Caco-2 (cell line): Measurements from ENCODE around the gene CNKSR2. TPM values are rescaled to one million over a fixed set of nuclear protein-coding genes. Genes with fewer than 3 reads are reported as not detected.

Experiments used
- Bru-seq: library from RNA; stranded (reverse); fragments of 400-500 nt; gene quantifications from one replicate; lab custom pipeline; 2021; lab: Mats Ljungman, UMichigan
- BruChase-seq, 2 experiments: library from RNA; stranded (reverse); fragments of 400-500 nt; gene quantifications; one replicate each; lab custom pipeline; 2021; lab: Mats Ljungman, UMichigan
- BruUV-seq: library from RNA; stranded (reverse); fragments of 400-500 nt; replicated peaks from 2 replicates; lab custom pipeline; 2021; lab: Mats Ljungman, UMichigan
- CTCF ChIA-PET: fragments of 300-600 bp; sonication (Branson Sonifier 250); formaldehyde crosslinking; loops from one replicate; lab custom pipeline; 2022; ENCODE audit warnings: antibody characterized with exemption; lab: Charles Lee
- POLR2A ChIA-PET: fragments of 300-600 bp; sonication (Branson Sonifier 250); formaldehyde crosslinking; loops from one replicate; lab custom pipeline; 2022; ENCODE audit warnings: antibody characterized with exemption; lab: Charles Lee
- DNase-seq, 2 experiments: peaks; one replicate each; pipeline versions ENCODE4 v3.0.0 to v3.0.0-alpha.2; 2020 to 2022
- H3K27me3 ChIP-seq: replicated peaks from 2 replicates; pipeline ENCODE4 v1.6.0; 2011; ENCODE audit warnings: low read length; ENCODE audit not compliant: control insufficient read depth, insufficient read depth
- H3K36me3 ChIP-seq: 2 replicates; pipeline ENCODE4 v1.5.1; 2011; ENCODE audit warnings: low read length; ENCODE audit not compliant: control insufficient read depth, insufficient read depth
- H3K4me1 ChIP-seq: fragments of 250-450 bp; sonication (Bioruptor Pico); 2 replicates; pipeline ENCODE4 v1.5.1; 2020; ENCODE audit warnings: mild to moderate bottlenecking
- H3K4me3 ChIP-seq: 2 replicates; pipeline ENCODE4 v1.5.1; 2011; ENCODE audit warnings: low read depth, mild to moderate bottlenecking, control low read depth, low read length
- H3K9me3 ChIP-seq: fragments of 250-450 bp; sonication (Bioruptor Pico); 2 replicates; pipeline ENCODE4 v1.5.1; 2020; ENCODE audit warnings: mild to moderate bottlenecking, moderate library complexity
- H3K27ac Mint-ChIP-seq: one replicate; pipeline ENCODE4 v1.8.0; 2022; ENCODE audit warnings: mixed read lengths; ENCODE audit not compliant: unreplicated experiment
- H3K27me3 Mint-ChIP-seq: one replicate; pipeline ENCODE4 v1.8.0; 2022; ENCODE audit warnings: mixed read lengths; ENCODE audit not compliant: insufficient read depth, unreplicated experiment
- H3K36me3 Mint-ChIP-seq: one replicate; pipeline ENCODE4 v1.8.0; 2022; ENCODE audit warnings: mild to moderate bottlenecking, mixed read lengths; ENCODE audit not compliant: insufficient read depth, unreplicated experiment
- H3K4me1 Mint-ChIP-seq: one replicate; pipeline ENCODE4 v1.8.0; 2022; ENCODE audit warnings: low read depth, mixed read lengths; ENCODE audit not compliant: unreplicated experiment
- H3K4me3 Mint-ChIP-seq: one replicate; pipeline ENCODE4 v1.8.0; 2022; ENCODE audit warnings: mild to moderate bottlenecking, moderate library complexity, mixed read lengths; ENCODE audit not compliant: unreplicated experiment
- H3K9me3 Mint-ChIP-seq: one replicate; pipeline ENCODE4 v1.8.0; 2022; ENCODE audit warnings: mixed read lengths; ENCODE audit not compliant: unreplicated experiment
- CTCF ChIP-seq, 2 experiments: fragments of 200-600 bp in 1 of 2; IDR thresholded peaks; 1 replicate in 1 of 2; 2 replicates in 1 of 2; pipeline versions ENCODE4 v1.5.1 to v1.8.0; 2011 to 2022; ENCODE audit warnings: antibody characterized with exemption in 1 of 2, control low read depth in 1 of 2, inconsistent platforms in 1 of 2, low read depth in 1 of 2, low read length in 1 of 2, mild to moderate bottlenecking in 1 of 2, moderate library complexity in 1 of 2; ENCODE audit not compliant: insufficient read depth in 1 of 2, severe bottlenecking in 1 of 2, unreplicated experiment in 1 of 2
- intact Hi-C: fragments of 100-400 bp; cut with micrococcal nuclease; formaldehyde crosslinking; loops from one replicate; pipeline ENCODE4 v1.10.0; 2022; ENCODE audit not compliant: unreplicated experiment
- long read RNA-seq: library from polyadenylated mRNA; stranded (forward); transcript quantifications from one replicate; pipeline ENCODE4 v2.0.0, GENCODE V29; 2022
- total RNA-seq: library from RNA; stranded (reverse); gene quantifications from 2 replicates; pipeline ENCODE4 v1.2.3, GENCODE V29; 2022

The CNKSR2 gene
- total RNA-seq (not detected in 2 replicates), Bru-seq, nascent RNA (percentile 4 among the genes with signal in this experiment), BruChase-seq, experiment 1, labeled RNA remaining after a 2-hour chase (percentile 1 among the genes with signal in this experiment), BruChase-seq, experiment 2, labeled RNA remaining after a 6-hour chase (percentile 0 among the genes with signal in this experiment)
- long read RNA-seq = 0 reads

DNA sequence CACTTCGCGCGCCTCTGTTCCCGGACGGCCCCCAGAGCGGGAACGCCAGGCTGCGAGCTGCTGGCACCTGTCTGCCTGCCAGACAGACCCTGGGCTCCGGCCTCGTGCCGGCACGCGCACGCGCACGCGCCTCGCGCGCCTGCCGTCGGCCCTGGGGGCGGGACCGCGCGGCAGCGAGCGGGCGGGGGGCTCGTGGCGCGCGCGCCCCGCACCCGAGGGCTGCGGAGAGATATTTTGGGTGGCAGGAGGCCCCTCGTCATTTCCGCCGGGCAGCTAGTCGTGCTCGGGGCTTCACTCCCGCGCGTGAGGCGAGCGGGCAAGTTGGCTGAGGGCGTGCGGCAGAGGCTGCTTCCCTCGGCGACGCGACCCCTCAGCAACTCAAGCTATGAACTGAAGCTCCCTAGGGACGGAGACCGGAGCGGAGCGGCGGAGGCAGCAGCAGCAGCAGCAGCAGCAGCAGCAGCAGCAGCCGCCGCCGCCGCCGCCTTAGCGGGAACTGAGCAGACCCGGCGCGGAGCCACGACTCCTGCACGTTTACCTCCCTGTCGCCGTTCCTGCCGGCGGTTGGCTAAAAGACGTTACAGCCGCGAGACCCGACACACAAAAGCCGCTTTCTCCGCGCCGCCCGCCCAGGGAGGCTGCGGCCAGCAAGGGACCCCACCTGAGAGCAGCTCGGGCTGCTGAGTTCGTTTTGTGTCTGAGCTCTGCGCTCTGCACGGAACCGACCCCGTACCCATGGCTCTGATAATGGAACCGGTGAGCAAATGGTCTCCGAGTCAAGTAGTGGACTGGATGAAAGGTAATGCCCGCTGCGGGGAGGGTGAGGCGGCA, at the start of gene CNKSR2:
Gene CNKSR2 (plus strand): TSS at position 256 of the 831 bp plus-strand sequence. CDS start 480 bp downstream, at position 736.
- no peaks in the 10 kb centered on the region for H3K4me1 ChIP-seq
- POLR2A ChIA-PET = no interaction called here

GRCh38 chrX:21354725-21355124, 19.5 kb upstream of the CNKSR2 start:
- no peaks in the 10 kb centered on the region for H3K27me3 ChIP-seq
- no peak overlapping the region for H3K27ac Mint-ChIP-seq
- no peaks in the 10 kb centered on the region for H3K36me3 ChIP-seq
- no peaks in the 10 kb centered on the region for H3K36me3 Mint-ChIP-seq
- no peaks in the 10 kb centered on the region for H3K27me3 Mint-ChIP-seq
- no peak for TF ChIP-seq CTCF (IDR thresholded peaks at IDR 0.05; ENCODE audit: insufficient read depth in 1 of 2, low read depth in 1 of 2, low read length in 1 of 2, severe bottlenecking in 1 of 2, unreplicated experiment in 1 of 2)
- no peak overlapping the region for H3K4me3 Mint-ChIP-seq
- ChIA-PET POLR2A (no interaction called here), CTCF (no interaction called here)
- DNase-seq = no peak
- H3K4me1 Mint-ChIP-seq = no peaks in the 10 kb centered on the region
- H3K4me3 ChIP-seq = no peak overlapping the region
- intact Hi-C loops = no loop called here
- H3K9me3 ChIP-seq = no peaks in the 10 kb centered on the region
- no peaks in the 10 kb centered on the region for H3K4me1 ChIP-seq
- no TSS peak for BruUV-seq
- H3K9me3 Mint-ChIP-seq = peaks cover 22% of the 10 kb centered on the region

More for the DNA sequence above, at the start of gene CNKSR2:
- Mint-ChIP-seq H3K9me3 (no peaks in the 10 kb centered on the region), H3K27ac (no peak within 1 kb of the TSS), H3K36me3 (no peaks in the 10 kb centered on the region), H3K27me3 (no peaks in the 10 kb centered on the region), H3K4me3 (no peak within 1 kb of the TSS), H3K4me1 (no peaks in the 10 kb centered on the region)
- CTCF ChIA-PET = no interaction called here
- no peak for DNase-seq
- Histone ChIP-seq H3K9me3 (no peaks in the 10 kb centered on the region), H3K4me3 (no peak within 1 kb of the TSS), H3K27me3 (no peaks in the 10 kb centered on the region), H3K36me3 (no peaks in the 10 kb centered on the region)
- no TSS peak for BruUV-seq
- intact Hi-C loops = no loop called here
- no peak for TF ChIP-seq CTCF (IDR thresholded peaks at IDR 0.05; ENCODE audit: insufficient read depth in 1 of 2, low read depth in 1 of 2, low read length in 1 of 2, severe bottlenecking in 1 of 2, unreplicated experiment in 1 of 2)

DNA sequence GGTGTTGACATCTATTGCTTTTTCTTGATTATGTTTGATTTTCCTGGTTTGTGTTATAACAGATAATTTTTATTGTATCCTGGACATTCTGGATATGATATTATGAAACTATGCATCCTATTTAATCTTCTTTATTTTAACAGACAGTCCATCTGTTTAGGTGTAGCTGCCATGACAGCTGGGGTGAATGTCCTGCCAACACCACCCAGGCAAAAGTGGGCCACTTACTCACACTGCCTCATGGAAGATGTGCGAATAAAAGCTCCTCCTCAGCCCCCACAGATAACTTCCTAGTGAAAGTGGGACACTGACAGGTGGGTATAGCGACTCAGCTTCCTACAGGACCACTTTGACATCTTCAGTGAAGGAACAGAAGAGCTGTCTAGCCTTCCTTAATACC, 18.4 kb upstream of the CNKSR2 start:
- intact Hi-C loops = no loop called here
- H3K9me3 ChIP-seq = no peaks in the 10 kb centered on the region
- TF ChIP-seq CTCF (IDR thresholded peaks at IDR 0.05; ENCODE audit: insufficient read depth in 1 of 2, low read depth in 1 of 2, low read length in 1 of 2, severe bottlenecking in 1 of 2, unreplicated experiment in 1 of 2) = no peak
- Mint-ChIP-seq H3K27ac (no peak overlapping the region), H3K27me3 (no peaks in the 10 kb centered on the region), H3K4me3 (no peak overlapping the region), H3K4me1 (no peaks in the 10 kb centered on the region), H3K36me3 (no peaks in the 10 kb centered on the region), H3K9me3 (peaks cover 11% of the 10 kb centered on the region)
- no peaks in the 10 kb centered on the region for H3K4me1 ChIP-seq
- BruUV-seq = no TSS peak
- H3K36me3 ChIP-seq = no peaks in the 10 kb centered on the region
- no peak overlapping the region for H3K4me3 ChIP-seq
- DNase-seq = no peak
- POLR2A ChIA-PET = no interaction called here
- CTCF ChIA-PET = no interaction called here
- H3K27me3 ChIP-seq = no peaks in the 10 kb centered on the region
